Jurkat, Clone E6-1 (cell line): ENCODE results near the gene PDCD4.
A peak's percentile ranks its signal among the peaks of the same experiment; 100 is the strongest.

ENCODE experiments used
- DNase-seq: peaks from one replicate; pipeline ENCODE4 v3.0.0-alpha.2; 2011; ENCODE audit warnings: low read depth, low spot score
- H3K4me3 ChIP-seq: 2 replicates; pipeline ENCODE4 v1.5.1; 2011; ENCODE audit warnings: mild to moderate bottlenecking, low read length, control low read depth, moderate library complexity

Gene PDCD4

GRCh38 chr10:110872984-110873923, 1.5 kb downstream of the PDCD4 start:
- DNase-seq = no peak
- peak overlapping the region; percentile 60 for H3K4me3 ChIP-seq

GRCh38 chr10:110873951-110874350, 2.2 kb downstream of the PDCD4 start:
- no peak for DNase-seq
- no peak overlapping the region for H3K4me3 ChIP-seq

GRCh38 chr10:110876000-110876399, 4.3 kb downstream of the PDCD4 start:
- no peak overlapping the region for H3K4me3 ChIP-seq
- DNase-seq = no peak

GRCh38 chr10:110876788-110877187, 5.1 kb downstream of the PDCD4 start:
- no peak overlapping the region for H3K4me3 ChIP-seq
- DNase-seq = no peak

GRCh38 chr10:110880012-110880411, 8.3 kb downstream of the PDCD4 start:
- DNase-seq = no peak
- H3K4me3 ChIP-seq = no peak overlapping the region

- no peak for DNase-seq
- no peak overlapping the region for H3K4me3 ChIP-seq
Observed at GRCh38 chr10:110881247-110881646, 9.5 kb downstream of the PDCD4 start.

- DNase-seq = no peak
- H3K4me3 ChIP-seq = no peak overlapping the region
Observed at GRCh38 chr10:110881905-110882304, 10.2 kb downstream of the PDCD4 start.

GRCh38 chr10:110883924-110884323, 12.2 kb downstream of the PDCD4 start:
- no peak for DNase-seq
- H3K4me3 ChIP-seq = no peak overlapping the region

GRCh38 chr10:110885932-110886674, 14.4 kb downstream of the PDCD4 start:
- DNase-seq = no peak

GRCh38 chr10:110887560-110887959, 15.8 kb downstream of the PDCD4 start:
- H3K4me3 ChIP-seq = no peak overlapping the region
- no peak for DNase-seq

More at GRCh38 chr10:110885932-110886674, 14.4 kb downstream of the PDCD4 start:
- no peak overlapping the region for H3K4me3 ChIP-seq

GRCh38 chr10:110892602-110893288, 21.0 kb downstream of the PDCD4 start:
- no peak overlapping the region for H3K4me3 ChIP-seq
- no peak for DNase-seq

- H3K4me3 ChIP-seq = no peak overlapping the region
- peak; percentile 39 for DNase-seq
Observed at GRCh38 chr10:110893559-110894179, 21.9 kb downstream of the PDCD4 start.

GRCh38 chr10:110897184-110897583, 25.5 kb downstream of the PDCD4 start:
- no peak for DNase-seq
- H3K4me3 ChIP-seq = no peak overlapping the region

- no peak overlapping the region for H3K4me3 ChIP-seq
- DNase-seq = no peak
Observed at GRCh38 chr10:110898391-110898790, 26.7 kb downstream of the PDCD4 start.

- H3K4me3 ChIP-seq = no peak overlapping the region
- no peak for DNase-seq
Observed at GRCh38 chr10:110900983-110901382, 29.3 kb downstream of the PDCD4 start.

- no peak overlapping the region for H3K4me3 ChIP-seq
- no peak for DNase-seq
Observed at GRCh38 chr10:110901954-110902819, 30.5 kb downstream of the PDCD4 start.

GRCh38 chr10:110903280-110904278, 31.9 kb downstream of the PDCD4 start:
- no peak for DNase-seq
- no peak overlapping the region for H3K4me3 ChIP-seq
